Hepatocyte (in vitro differentiated cells): ENCODE results near the gene SPAST. TPM values are rescaled to one million over a fixed set of nuclear protein-coding genes. Genes with fewer than 3 reads are reported as not detected.
"Not testable (repeated sequence)": the region's sequence is repeated elsewhere in the genome, so short reads cannot be mapped to it uniquely, and the experiment has no call there.

Experiments used
- DNase-seq: peaks from one replicate; pipeline ENCODE4 v3.0.0-alpha.2; 2016; ENCODE audit warnings: low spot score
- H2AFZ ChIP-seq: fragments of 200-600 bp; sonication (generic); 2 replicates; pipeline ENCODE4 v1.6.0; 2016; ENCODE audit warnings: antibody characterized with exemption, mild to moderate bottlenecking
- H3K27ac ChIP-seq: fragments of 200-600 bp; sonication (generic); 2 replicates; pipeline ENCODE4 v1.5.1; 2016; ENCODE audit warnings: mild to moderate bottlenecking
- H3K27me3 ChIP-seq: fragments of 200-600 bp; sonication (generic); 2 replicates; pipeline ENCODE4 v1.6.1; 2016
- H3K36me3 ChIP-seq: fragments of 200-600 bp; sonication (generic); replicated peaks from 2 replicates; pipeline ENCODE4 v1.5.1; 2016; ENCODE audit warnings: low read depth; ENCODE audit not compliant: insufficient read depth
- H3K4me1 ChIP-seq: fragments of 200-600 bp; sonication (generic); 2 replicates; pipeline ENCODE4 v1.5.1; 2016; ENCODE audit warnings: mild to moderate bottlenecking, moderate library complexity; ENCODE audit not compliant: insufficient read depth
- H3K4me2 ChIP-seq: fragments of 200-600 bp; sonication (generic); 2 replicates; pipeline ENCODE4 v1.6.0; 2016
- H3K4me3 ChIP-seq: fragments of 200-600 bp; sonication (generic); 2 replicates; pipeline ENCODE4 v1.5.1; 2016; ENCODE audit warnings: mild to moderate bottlenecking
- H3K79me2 ChIP-seq: fragments of 200-600 bp; sonication (generic); 2 replicates; pipeline ENCODE4 v1.6.0; 2017; ENCODE audit warnings: mild to moderate bottlenecking
- H3K9me2 ChIP-seq: fragments of 200-600 bp; sonication (generic); replicated peaks from 2 replicates; pipeline ENCODE4 v1.6.0; 2017; ENCODE audit warnings: mild to moderate bottlenecking; ENCODE audit not compliant: insufficient read depth
- H3K9me3 ChIP-seq: fragments of 200-600 bp; sonication (generic); 2 replicates; pipeline ENCODE4 v1.5.1; 2016; ENCODE audit warnings: low read depth, mild to moderate bottlenecking
- H4K20me1 ChIP-seq: fragments of 200-600 bp; sonication (generic); 2 replicates; pipeline ENCODE4 v1.6.0; 2016; ENCODE audit warnings: mild to moderate bottlenecking; ENCODE audit not compliant: insufficient read depth, poor library complexity, severe bottlenecking
- CTCF ChIP-seq: fragments of 200-600 bp; sonication (generic); IDR thresholded peaks from 2 replicates; pipeline ENCODE4 v1.5.1; 2016; ENCODE audit warnings: antibody characterized with exemption, mild to moderate bottlenecking; ENCODE audit not compliant: poor library complexity
- EZH2 ChIP-seq: fragments of 200-600 bp; sonication (generic); IDR thresholded peaks from 2 replicates; pipeline ENCODE4 v1.6.1; 2016; ENCODE audit warnings: antibody characterized with exemption, mild to moderate bottlenecking, borderline replicate concordance
- EZH2phosphoT487 ChIP-seq: fragments of 200-600 bp; sonication (generic); IDR thresholded peaks from one replicate; pipeline ENCODE4 v1.6.1; 2018; ENCODE audit warnings: antibody characterized with exemption, mild to moderate bottlenecking, low read depth, moderate library complexity; ENCODE audit not compliant: unreplicated experiment, severe bottlenecking
- WGBS: methylation state at CpG from one replicate; pipeline ENCODE4 v1.1.6; 2016; ENCODE audit warnings: low lambda C conversion rate; ENCODE audit errors: missing lambda C conversion rate; 5-methylcytosine and 5-hydroxymethylcytosine counted together
- polyA plus RNA-seq: library from polyadenylated mRNA; unstranded; fragments of >200 nt; fragmentation: Nextera tagmentation; extraction: Ambion mirVana; gene quantifications from 2 replicates; pipeline ENCODE4 v1.2.1, GENCODE V29; 2016
- total RNA-seq: library from RNA; depleted of rRNA; stranded (reverse); fragments of >200 nt; gene quantifications from 2 replicates; pipeline ENCODE4 v1.2.3, GENCODE V29; 2014

Gene SPAST
- total and polyA plus RNA-seq, 2 experiments from 2014 or later, result 9.0 to 32.4 TPM

- Histone ChIP-seq H3K4me2 (peak overlapping the region; percentile 15), H3K9me2 (no peaks in the 10 kb centered on the region), H3K4me1 (no peaks in the 10 kb centered on the region), H3K9me3 (no peaks in the 10 kb centered on the region), H3K79me2 (no peaks in the 10 kb centered on the region), H3K36me3 (no peaks in the 10 kb centered on the region), H4K20me1 (no peaks in the 10 kb centered on the region), H3K4me3 (no peak overlapping the region), H3K27me3 (no peaks in the 10 kb centered on the region), H2AFZ (no peak overlapping the region), H3K27ac (peak overlapping the region; percentile 45)
- TF ChIP-seq CTCF (peak; percentile 42), EZH2 (no peak), EZH2phosphoT487 (no peak)
- WGBS, result 88% methylated on average over 8 of the region's 8 CpGs
- peak; percentile 65 for DNase-seq
Observed at GRCh38 chr2:32135409-32135808, 72.1 kb downstream of the SPAST start.

- Histone ChIP-seq H2AFZ (no peak overlapping the region), H3K27me3 (no peaks in the 10 kb centered on the region), H3K4me1 (no peaks in the 10 kb centered on the region), H3K27ac (peak overlapping the region; percentile 45), H4K20me1 (no peaks in the 10 kb centered on the region), H3K36me3 (no peaks in the 10 kb centered on the region), H3K4me2 (peak overlapping the region; percentile 15), H3K9me3 (no peaks in the 10 kb centered on the region), H3K79me2 (no peaks in the 10 kb centered on the region), H3K4me3 (no peak overlapping the region), H3K9me2 (no peaks in the 10 kb centered on the region)
- TF ChIP-seq CTCF (no peak), EZH2phosphoT487 (no peak), EZH2 (no peak)
- no peak for DNase-seq
- WGBS, result 82% methylated on average over 4 of the region's 4 CpGs
Observed at GRCh38 chr2:32136097-32136496, 72.7 kb downstream of the SPAST start.

GRCh38 chr2:32151544-32151943, 88.2 kb downstream of the SPAST start:
- not testable (repeated sequence) for H3K4me3 ChIP-seq, H3K4me2 ChIP-seq, H3K4me1 ChIP-seq, H3K9me2 ChIP-seq, H3K36me3 ChIP-seq, H3K27me3 ChIP-seq, H2AFZ ChIP-seq, H3K79me2 ChIP-seq, H3K27ac ChIP-seq, H4K20me1 ChIP-seq, DNase-seq, H3K9me3 ChIP-seq
- WGBS, result 97% methylated on average over 14 of the region's 14 CpGs

DNA sequence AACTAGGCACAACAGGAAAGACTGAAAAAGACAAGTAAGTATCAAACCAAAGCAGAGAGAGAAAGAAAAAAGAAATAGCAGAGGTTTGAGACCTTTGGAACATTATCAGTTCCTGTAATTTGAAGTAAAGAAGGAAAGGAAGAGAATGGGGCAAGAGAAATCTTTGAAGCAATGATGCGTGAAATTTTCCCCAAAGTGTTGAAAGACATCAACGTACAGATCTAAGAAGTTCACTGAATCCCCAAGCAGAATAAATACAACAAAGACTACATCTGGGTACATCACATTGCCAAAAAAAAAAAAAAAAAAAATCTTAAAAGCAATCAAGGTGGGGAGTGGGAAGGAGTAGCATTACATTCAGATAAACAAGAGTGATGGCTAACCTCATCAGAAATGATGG, 96.3 kb downstream of the SPAST start:
- no peak for TF ChIP-seq EZH2
- TF ChIP-seq EZH2phosphoT487, result no peak
- TF ChIP-seq CTCF, result no peak
- Histone ChIP-seq H2AFZ (no peak overlapping the region), H3K36me3 (no peaks in the 10 kb centered on the region), H3K4me2 (no peak overlapping the region), H3K9me2 (no peaks in the 10 kb centered on the region), H3K9me3 (no peaks in the 10 kb centered on the region), H3K4me1 (peaks cover 3% of the 10 kb centered on the region), H3K79me2 (peaks cover 3% of the 10 kb centered on the region), H3K27ac (no peak overlapping the region), H3K27me3 (no peaks in the 10 kb centered on the region), H4K20me1 (no peaks in the 10 kb centered on the region), H3K4me3 (no peak overlapping the region)
- no peak for DNase-seq
- 89% methylated on average over 2 of the region's 2 CpGs for WGBS
